PFSK-1 (cell line): Measurements from ENCODE around the gene AP3S2.

Source experiments
- FOXP2 ChIP-seq: optimal IDR thresholded peaks from 2 replicates; pipeline ENCODE3; 2011; ENCODE audit warnings: borderline replicate concordance, control low read depth, inconsistent platforms; ENCODE audit not compliant: insufficient read depth; ENCODE audit errors: extremely low read length, extremely low read depth
- POLR2AphosphoS5 ChIP-seq: IDR thresholded peaks from 2 replicates; pipeline ENCODE4 v1.6.1; 2012; ENCODE audit warnings: low read depth, mild to moderate bottlenecking, control low read depth, low read length, moderate library complexity
- REST ChIP-seq, 2 experiments: IDR thresholded peaks; 2 replicates each; pipeline versions ENCODE4 v1.6.1 to v1.8.0; 2011 to 2012; ENCODE audit warnings: low read depth in 2 of 2, low read length in 2 of 2, control low read depth in 1 of 2, inconsistent platforms in 1 of 2, mild to moderate bottlenecking in 1 of 2, moderate library complexity in 1 of 2; ENCODE audit not compliant: insufficient read depth in 1 of 2
- SIN3A ChIP-seq: IDR thresholded peaks from 2 replicates; pipeline ENCODE4 v1.6.1; 2012; ENCODE audit warnings: mild to moderate bottlenecking, low read length, moderate library complexity, borderline replicate concordance; ENCODE audit not compliant: insufficient read depth
- TAF1 ChIP-seq: IDR thresholded peaks from 2 replicates; pipeline ENCODE4 v1.6.1; 2012; ENCODE audit warnings: low read length, control low read depth, borderline replicate concordance; ENCODE audit not compliant: insufficient read depth

The AP3S2 gene

GRCh38 chr15:89837134-89837829 is 56.5 kb downstream of the AP3S2 start:
- TF ChIP-seq SIN3A (no peak), REST (IDR thresholded peaks at IDR 0.05; ENCODE audit: insufficient read depth in 1 of 2, low read depth in 2 of 2, low read length in 2 of 2) (no peak), POLR2AphosphoS5 (no peak), FOXP2 (no peak), TAF1 (no peak)

- no peak for TF ChIP-seq TAF1
- TF ChIP-seq FOXP2 = no peak
- TF ChIP-seq POLR2AphosphoS5 = no peak
- no peak for TF ChIP-seq SIN3A
- TF ChIP-seq REST (IDR thresholded peaks at IDR 0.05; ENCODE audit: insufficient read depth in 1 of 2, low read depth in 2 of 2, low read length in 2 of 2) = no peak
These were observed 57.3 kb downstream of the AP3S2 start for GRCh38 chr15:89836267-89837133.

GRCh38 chr15:89835176-89835564 is 58.6 kb downstream of the AP3S2 start:
- no peak for TF ChIP-seq POLR2AphosphoS5
- no peak for TF ChIP-seq REST (IDR thresholded peaks at IDR 0.05; ENCODE audit: insufficient read depth in 1 of 2, low read depth in 2 of 2, low read length in 2 of 2)
- no peak for TF ChIP-seq SIN3A
- no peak for TF ChIP-seq FOXP2

DNA sequence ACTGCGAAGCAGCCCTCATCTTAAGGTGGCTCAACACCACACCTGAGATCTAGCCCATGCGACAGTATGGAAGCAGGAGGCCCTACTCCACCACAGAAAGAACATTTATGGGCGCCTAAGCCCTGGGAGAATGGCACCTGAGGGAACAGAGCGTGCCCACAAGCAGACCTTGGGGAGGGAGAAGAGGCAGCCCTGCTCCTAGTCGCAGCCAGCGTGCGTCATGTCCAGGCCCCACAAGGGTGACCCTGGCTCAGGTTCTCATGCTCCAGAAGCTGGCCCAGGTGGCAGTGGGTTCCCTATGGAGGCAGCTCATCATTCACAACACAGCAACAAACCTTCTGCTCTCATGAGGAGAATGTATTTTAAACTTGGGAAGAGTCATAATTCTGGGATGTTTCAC is 59.8 kb downstream of the AP3S2 start:
- TF ChIP-seq REST (IDR thresholded peaks at IDR 0.05; ENCODE audit: insufficient read depth in 1 of 2, low read depth in 2 of 2, low read length in 2 of 2) = no peak
- no peak for TF ChIP-seq FOXP2
- no peak for TF ChIP-seq POLR2AphosphoS5
- no peak for TF ChIP-seq SIN3A
- no peak for TF ChIP-seq TAF1
